WERI-Rb-1 (cell line): ENCODE data around the gene TSPAN15.

Experiments used
- DNase-seq: peaks from one replicate; pipeline ENCODE4 v3.0.0-alpha.2; 2020
- H3K27ac ChIP-seq: fragments of 250-450 bp; sonication (Bioruptor Pico); 2 replicates; pipeline ENCODE4 v1.5.1; 2020; ENCODE audit warnings: mild to moderate bottlenecking, moderate library complexity
- H3K27me3 ChIP-seq: fragments of 250-450 bp; sonication (Bioruptor Pico); 2 replicates; pipeline ENCODE4 v1.5.1; 2021; ENCODE audit warnings: mild to moderate bottlenecking, low read depth, moderate library complexity; ENCODE audit not compliant: insufficient read depth, severe bottlenecking
- H3K36me3 ChIP-seq: fragments of 250-450 bp; sonication (Bioruptor Pico); 2 replicates; pipeline ENCODE4 v1.5.1; 2020; ENCODE audit warnings: mild to moderate bottlenecking, moderate library complexity
- H3K4me3 ChIP-seq: 2 replicates; pipeline ENCODE4 v1.5.1; 2011; ENCODE audit warnings: low read depth, mild to moderate bottlenecking, control low read depth, low read length
- H3K9me3 ChIP-seq: fragments of 250-450 bp; sonication (Bioruptor Pico); 2 replicates; pipeline ENCODE4 v1.5.1; 2021; ENCODE audit warnings: mild to moderate bottlenecking, moderate library complexity; ENCODE audit not compliant: severe bottlenecking
- TF ChIP-seq, protein P1 (sequence below): IDR thresholded peaks from 2 replicates; pipeline ENCODE4 v1.5.1; 2011; ENCODE audit warnings: low read depth, mild to moderate bottlenecking, control low read depth, inconsistent platforms, low read length

TSPAN15 gene

DNA sequence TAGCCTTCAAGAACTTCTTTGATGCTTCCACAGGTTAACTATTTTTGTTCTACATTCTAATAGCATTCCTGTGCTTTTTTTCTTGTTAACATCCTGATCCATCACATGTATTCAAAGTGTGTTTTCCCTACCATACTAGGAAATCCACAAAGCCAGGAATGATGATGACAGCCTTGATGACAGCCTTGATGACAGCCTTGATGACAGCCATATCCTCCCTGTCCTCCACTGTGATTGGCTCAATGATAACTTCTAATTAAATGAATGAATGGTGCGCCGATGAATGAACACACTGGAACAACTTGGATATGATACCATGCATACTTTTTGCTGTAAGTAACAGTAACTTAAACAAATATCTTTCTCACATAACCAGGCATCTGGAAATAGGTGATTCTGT lies 26.2 kb upstream of the TSPAN15 start:
- TF ChIP-seq, protein P1, sequence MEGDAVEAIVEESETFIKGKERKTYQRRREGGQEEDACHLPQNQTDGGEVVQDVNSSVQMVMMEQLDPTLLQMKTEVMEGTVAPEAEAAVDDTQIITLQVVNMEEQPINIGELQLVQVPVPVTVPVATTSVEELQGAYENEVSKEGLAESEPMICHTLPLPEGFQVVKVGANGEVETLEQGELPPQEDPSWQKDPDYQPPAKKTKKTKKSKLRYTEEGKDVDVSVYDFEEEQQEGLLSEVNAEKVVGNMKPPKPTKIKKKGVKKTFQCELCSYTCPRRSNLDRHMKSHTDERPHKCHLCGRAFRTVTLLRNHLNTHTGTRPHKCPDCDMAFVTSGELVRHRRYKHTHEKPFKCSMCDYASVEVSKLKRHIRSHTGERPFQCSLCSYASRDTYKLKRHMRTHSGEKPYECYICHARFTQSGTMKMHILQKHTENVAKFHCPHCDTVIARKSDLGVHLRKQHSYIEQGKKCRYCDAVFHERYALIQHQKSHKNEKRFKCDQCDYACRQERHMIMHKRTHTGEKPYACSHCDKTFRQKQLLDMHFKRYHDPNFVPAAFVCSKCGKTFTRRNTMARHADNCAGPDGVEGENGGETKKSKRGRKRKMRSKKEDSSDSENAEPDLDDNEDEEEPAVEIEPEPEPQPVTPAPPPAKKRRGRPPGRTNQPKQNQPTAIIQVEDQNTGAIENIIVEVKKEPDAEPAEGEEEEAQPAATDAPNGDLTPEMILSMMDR: no peak
- no peak for DNase-seq
- H3K4me3 ChIP-seq: no peak overlapping the region
- H3K9me3 ChIP-seq: no peaks in the 10 kb centered on the region
- no peaks in the 10 kb centered on the region for H3K36me3 ChIP-seq
- no peaks in the 10 kb centered on the region for H3K27me3 ChIP-seq
- H3K27ac ChIP-seq: no peak overlapping the region

DNA sequence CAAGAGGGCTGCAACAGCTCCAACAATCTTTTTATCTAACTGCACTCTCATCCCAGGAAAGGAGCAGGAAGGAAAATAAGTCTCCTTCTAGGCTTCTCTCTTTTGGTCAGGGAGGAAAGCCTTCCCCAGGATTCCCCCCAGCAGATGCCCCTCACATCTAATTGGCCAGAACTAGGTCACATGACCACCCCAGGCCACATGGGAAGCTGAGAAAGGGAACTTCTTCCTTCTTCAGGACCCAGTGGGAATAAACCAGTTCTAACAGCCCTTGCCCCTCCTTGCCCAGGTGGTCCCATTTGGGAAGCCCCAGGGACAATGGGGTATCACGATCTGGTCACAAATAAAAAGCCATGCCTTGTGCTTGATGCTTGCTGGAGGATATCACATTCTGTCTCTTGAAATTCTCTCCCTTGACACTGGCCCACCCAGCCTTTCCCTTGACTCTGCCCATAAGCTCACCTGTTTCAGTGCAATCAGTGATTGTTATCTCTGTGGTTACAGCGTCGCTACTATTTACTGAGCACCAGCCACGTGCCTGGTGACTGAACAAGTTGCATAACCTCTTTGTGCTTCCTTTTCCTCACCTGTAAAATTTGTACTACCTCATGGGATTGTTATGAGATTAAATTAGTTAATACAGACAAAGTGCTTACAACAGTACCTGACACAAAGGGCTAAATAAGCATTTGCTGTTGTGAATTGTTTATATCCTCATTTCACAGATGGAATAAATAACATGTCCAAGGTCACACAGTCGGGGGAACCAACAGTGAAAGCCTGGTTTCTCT lies 25.6 kb upstream of the TSPAN15 start:
- no peaks in the 10 kb centered on the region for H3K9me3 ChIP-seq
- no peak overlapping the region for H3K4me3 ChIP-seq
- no peaks in the 10 kb centered on the region for H3K36me3 ChIP-seq
- TF ChIP-seq, protein P1: no peak
- no peak for DNase-seq
- no peak overlapping the region for H3K27ac ChIP-seq
- H3K27me3 ChIP-seq: no peaks in the 10 kb centered on the region

DNA sequence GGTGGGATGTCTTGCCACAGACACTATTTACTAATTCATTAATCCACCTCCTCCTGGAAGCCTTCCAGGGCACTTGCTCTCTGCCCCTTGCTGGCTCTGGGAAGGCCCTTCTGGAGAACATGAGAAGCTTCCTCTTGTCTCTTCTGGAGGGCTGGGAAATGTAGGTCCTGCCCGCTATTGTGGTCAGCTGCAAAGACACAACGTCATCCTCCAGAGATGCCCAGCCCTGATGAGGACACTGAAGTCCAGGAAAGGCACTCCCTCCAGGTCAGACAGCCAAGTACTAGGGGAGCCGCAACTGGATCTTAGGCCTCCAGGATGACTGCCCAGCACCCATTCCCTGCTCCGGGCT lies 24.9 kb upstream of the TSPAN15 start:
- DNase-seq: no peak
- TF ChIP-seq, protein P1: no peak
- H3K27ac ChIP-seq: no peak overlapping the region

DNA sequence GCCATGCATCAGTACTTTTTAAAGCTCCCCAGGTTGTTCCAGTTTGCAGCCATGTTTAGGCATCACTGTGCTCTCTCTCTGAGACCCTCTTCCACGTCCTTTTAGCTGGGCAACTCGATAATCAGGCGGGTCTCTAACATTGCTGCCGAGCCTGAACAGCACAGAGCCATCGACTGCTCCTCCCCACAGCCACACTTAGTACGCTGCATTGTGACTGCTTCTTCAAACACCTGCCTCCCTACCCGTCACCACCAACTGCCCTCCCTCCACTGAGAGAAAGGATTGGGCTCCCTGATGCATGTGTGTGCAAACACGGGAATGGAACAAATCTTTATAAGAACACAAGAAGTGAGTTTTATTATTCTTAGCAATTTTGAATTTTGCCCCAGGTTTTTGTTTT lies 23.1 kb upstream of the TSPAN15 start:
- Histone ChIP-seq H3K4me3 (no peak overlapping the region), H3K9me3 (no peaks in the 10 kb centered on the region), H3K36me3 (no peaks in the 10 kb centered on the region), H3K27me3 (no peaks in the 10 kb centered on the region), H3K27ac (no peak overlapping the region)
- TF ChIP-seq, protein P1: no peak
- no peak for DNase-seq

More for the DNA sequence above, 24.9 kb upstream of the TSPAN15 start:
- Histone ChIP-seq H3K4me3 (no peak overlapping the region), H3K9me3 (no peaks in the 10 kb centered on the region), H3K36me3 (no peaks in the 10 kb centered on the region), H3K27me3 (no peaks in the 10 kb centered on the region)

DNA sequence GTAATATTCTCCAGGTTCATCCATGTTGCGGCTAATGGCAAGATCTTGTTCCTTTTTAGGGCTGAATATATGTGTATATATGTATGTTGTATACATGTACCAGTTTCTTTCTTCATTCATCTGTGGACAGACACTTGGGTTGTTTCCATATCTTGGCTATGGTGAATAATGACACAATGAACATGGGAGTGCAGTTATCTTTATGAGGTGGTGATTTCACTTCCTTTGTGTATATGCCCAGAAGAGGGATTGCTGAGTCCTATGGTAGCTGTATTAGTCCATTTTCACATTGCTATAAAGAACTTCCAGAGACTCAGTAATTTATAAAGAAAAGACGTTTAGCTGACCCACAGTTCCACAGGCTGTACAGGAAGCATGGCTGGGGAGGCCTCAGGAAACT lies 17.1 kb upstream of the TSPAN15 start:
- no peak for DNase-seq
- Histone ChIP-seq H3K9me3 (peaks cover 5% of the 10 kb centered on the region), H3K36me3 (no peaks in the 10 kb centered on the region), H3K27me3 (no peaks in the 10 kb centered on the region), H3K4me3 (no peak overlapping the region), H3K27ac (no peak overlapping the region)
- TF ChIP-seq, protein P1: no peak

DNA sequence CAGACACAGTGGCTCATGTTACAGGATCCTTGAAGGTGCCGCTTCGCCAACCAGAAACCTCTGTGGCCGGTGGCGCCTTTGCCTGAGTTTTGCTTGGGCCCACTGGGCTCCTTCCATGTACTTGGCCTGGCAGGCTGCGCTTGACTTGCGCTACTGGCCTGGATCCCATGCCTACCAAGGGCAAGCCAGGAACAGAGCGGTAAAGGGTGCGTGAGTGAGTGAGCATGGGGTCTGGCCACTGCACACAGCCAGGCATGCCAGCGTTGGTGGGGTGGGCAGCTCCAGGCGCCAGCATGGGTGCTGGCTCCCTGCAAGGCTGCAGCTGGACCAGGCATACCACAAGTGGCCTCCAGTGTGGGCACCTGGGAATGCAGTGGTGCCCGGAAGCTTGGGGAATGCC lies 16.3 kb upstream of the TSPAN15 start:
- Histone ChIP-seq H3K27me3 (no peaks in the 10 kb centered on the region), H3K4me3 (no peak overlapping the region), H3K27ac (no peak overlapping the region), H3K9me3 (peaks cover 5% of the 10 kb centered on the region), H3K36me3 (no peaks in the 10 kb centered on the region)
- DNase-seq: no peak
- TF ChIP-seq, protein P1: no peak
